Esophagus muscularis mucosa (tissue), 3 donors: ENCODE data around the gene GALNS.

Experiments
- CTCF ChIP-seq, 3 experiments: fragments of 200-600 bp in 2 of 3; fragments of 450-650 bp in 1 of 3; sonication (generic) in 2 of 3; IDR thresholded peaks; one replicate each; pipeline ENCODE4 v1.5.1; 2017 to 2019; ENCODE audit warnings: antibody characterized with exemption in 3 of 3, mild to moderate bottlenecking in 2 of 3, moderate library complexity in 1 of 3
- POLR2A ChIP-seq: fragments of 450-650 bp; IDR thresholded peaks from one replicate; pipeline ENCODE4 v1.6.1; 2017; ENCODE audit warnings: antibody characterized with exemption, moderate library complexity, mild to moderate bottlenecking, low read depth
- POLR2AphosphoS5 ChIP-seq, 2 donors: sonication (generic); formaldehyde crosslinking; IDR thresholded peaks; one replicate each; pipeline ENCODE4 v1.6.1; 2017; ENCODE audit warnings: antibody characterized with exemption in 2 of 2

- TF ChIP-seq POLR2A: no peak
- no peak for TF ChIP-seq POLR2AphosphoS5 (IDR thresholded peaks at IDR 0.05)
- no peak for TF ChIP-seq CTCF (IDR thresholded peaks at IDR 0.05)
Observed at GRCh38 chr16:88881007-88881615, 24.4 kb upstream of the GALNS start.
